Mesenchymal stem cell (in vitro differentiated cells and primary cell): ENCODE measurements around the gene PRLH.

Source experiments
- DNase-seq: peaks from one replicate; pipeline ENCODE4 v3.0.0-alpha.2; 2013
- H2AFZ ChIP-seq: one replicate; pipeline ENCODE4 v1.6.1; 2013; ENCODE audit warnings: low read depth, mild to moderate bottlenecking, control low read depth, inconsistent platforms, low read length, moderate library complexity
- H2AK5ac ChIP-seq: 2 replicates; pipeline ENCODE4 v1.6.1; 2013; ENCODE audit warnings: low read length, moderate library complexity, mild to moderate bottlenecking, inconsistent platforms; ENCODE audit not compliant: severe bottlenecking
- H2BK120ac ChIP-seq: one replicate; pipeline ENCODE4 v1.6.1; 2013; ENCODE audit warnings: low read depth, mild to moderate bottlenecking, inconsistent platforms, low read length, moderate library complexity
- H2BK12ac ChIP-seq, 2 experiments: one replicate each; pipeline ENCODE4 v1.6.1; 2013; ENCODE audit warnings: inconsistent platforms in 2 of 2, low read length in 2 of 2, mild to moderate bottlenecking in 2 of 2, moderate library complexity in 2 of 2, control low read depth in 1 of 2
- H2BK15ac ChIP-seq: one replicate; pipeline ENCODE4 v1.6.1; 2013; ENCODE audit warnings: mild to moderate bottlenecking, low read depth, inconsistent platforms; ENCODE audit not compliant: poor library complexity, severe bottlenecking
- H2BK5ac ChIP-seq: 2 replicates; pipeline ENCODE4 v1.6.1; 2013; ENCODE audit warnings: low read depth, mild to moderate bottlenecking, low read length, control low read depth, inconsistent platforms; ENCODE audit not compliant: poor library complexity, severe bottlenecking
- H3K14ac ChIP-seq, 2 experiments: one replicate each; pipeline ENCODE4 v1.6.1; 2013; ENCODE audit warnings: inconsistent platforms in 2 of 2, low read length in 2 of 2, control low read depth in 1 of 2, mild to moderate bottlenecking in 1 of 2, moderate library complexity in 1 of 2
- H3K18ac ChIP-seq, 2 experiments: one replicate each; pipeline ENCODE4 v1.6.1; 2013; ENCODE audit warnings: inconsistent platforms in 2 of 2, low read length in 2 of 2, control low read depth in 1 of 2, low read depth in 1 of 2, mild to moderate bottlenecking in 1 of 2
- H3K23ac ChIP-seq, 2 experiments: one replicate each; pipeline ENCODE4 v1.6.1; 2013; ENCODE audit warnings: inconsistent platforms in 2 of 2, low read length in 2 of 2, mild to moderate bottlenecking in 2 of 2, moderate library complexity in 2 of 2, control low read depth in 1 of 2
- H3K27ac ChIP-seq: 2 replicates; pipeline ENCODE4 v1.5.1; 2013; ENCODE audit warnings: mild to moderate bottlenecking, moderate library complexity, low read length, control low read depth, inconsistent platforms; ENCODE audit not compliant: poor library complexity, severe bottlenecking
- H3K27me3 ChIP-seq, 2 experiments: 2 replicates each; pipeline versions ENCODE4 v1.6.1 to v1.7.0; 2013; ENCODE audit warnings: low read length in 2 of 2, mild to moderate bottlenecking in 2 of 2, moderate library complexity in 2 of 2, control low read depth in 1 of 2, inconsistent platforms in 1 of 2; ENCODE audit not compliant: control insufficient read depth in 1 of 2, insufficient read depth in 1 of 2
- H3K36me3 ChIP-seq, 2 experiments: 2 replicates each; pipeline versions ENCODE4 v1.6.1 to v1.7.0; 2013; ENCODE audit warnings: low read length in 2 of 2, control low read depth in 1 of 2, inconsistent platforms in 1 of 2, low read depth in 1 of 2, mild to moderate bottlenecking in 1 of 2; ENCODE audit not compliant: insufficient read depth in 2 of 2, control insufficient read depth in 1 of 2
- H3K4ac ChIP-seq, 2 experiments: one replicate each; pipeline ENCODE4 v1.6.1; 2013; ENCODE audit warnings: inconsistent platforms in 2 of 2, low read length in 2 of 2, mild to moderate bottlenecking in 2 of 2, moderate library complexity in 2 of 2, control low read depth in 1 of 2, low read depth in 1 of 2
- H3K4me1 ChIP-seq: 2 replicates; pipeline ENCODE4 v1.6.1; 2013; ENCODE audit warnings: low read depth, low read length, control low read depth; ENCODE audit not compliant: control insufficient read depth, insufficient read depth
- H3K4me2 ChIP-seq: 2 replicates; pipeline ENCODE4 v1.6.1; 2013; ENCODE audit warnings: low read length, mild to moderate bottlenecking, inconsistent platforms; ENCODE audit not compliant: poor library complexity, severe bottlenecking
- H3K4me3 ChIP-seq, 2 experiments: 2 replicates each; pipeline versions ENCODE4 v1.5.1 to v1.7.0; 2013; ENCODE audit warnings: low read length in 2 of 2, mild to moderate bottlenecking in 2 of 2, control low read depth in 1 of 2, low read depth in 1 of 2; ENCODE audit not compliant: insufficient read depth in 1 of 2
- H3K79me1 ChIP-seq: replicated peaks from 2 replicates; pipeline ENCODE4 v1.6.1; 2013; ENCODE audit warnings: mild to moderate bottlenecking, control low read depth, low read length, inconsistent platforms; ENCODE audit not compliant: poor library complexity, severe bottlenecking
- H3K9ac ChIP-seq: 2 replicates; pipeline ENCODE4 v1.7.0; 2013; ENCODE audit warnings: mild to moderate bottlenecking, low read length, moderate library complexity
- H3K9me3 ChIP-seq: 2 replicates; pipeline ENCODE4 v1.7.0; 2013; ENCODE audit warnings: mild to moderate bottlenecking, low read length; ENCODE audit not compliant: control insufficient read depth
- H4K8ac ChIP-seq: one replicate; pipeline ENCODE4 v1.6.1; 2013; ENCODE audit warnings: inconsistent platforms, mild to moderate bottlenecking, low read length, moderate library complexity
- H4K91ac ChIP-seq: one replicate; pipeline ENCODE4 v1.6.1; 2013; ENCODE audit warnings: mild to moderate bottlenecking, low read length, inconsistent platforms
- WGBS: methylation state at CpG from one replicate; pipeline ENCODE4 v1.1.7; 2013; ENCODE audit warnings: mixed read lengths; 5-methylcytosine and 5-hydroxymethylcytosine counted together

PRLH gene

DNA sequence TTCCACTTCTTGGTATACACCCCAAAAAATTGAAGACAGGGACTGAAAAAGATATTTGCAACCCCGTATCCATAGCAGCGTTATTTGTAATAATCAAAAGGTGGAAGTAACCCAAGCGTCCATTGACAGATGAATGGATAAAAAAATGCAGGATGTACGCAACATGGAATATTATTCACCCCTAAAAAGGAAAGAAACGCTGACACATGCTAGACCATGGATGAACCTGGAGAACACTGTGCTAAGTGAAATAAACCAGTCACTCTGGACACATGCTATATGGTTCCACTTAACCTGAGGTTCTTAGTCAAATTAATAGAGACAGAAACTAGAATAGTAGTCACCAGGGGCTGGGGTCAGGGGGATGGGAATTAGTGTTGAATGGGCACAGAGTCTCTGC is 38.6 kb upstream of the PRLH start:
- Histone ChIP-seq H3K27ac (no peak overlapping the region), H2AK5ac (no peak overlapping the region), H3K4ac (no peak overlapping the region), H3K4me3 (no peak overlapping the region), H3K14ac (no peak overlapping the region), H2AFZ (no peak overlapping the region), H4K91ac (no peak overlapping the region), H3K23ac (no peak overlapping the region), H2BK120ac (no peak overlapping the region), H3K36me3 (peaks cover 36 to 61% of the 10 kb centered on the region in 2 experiments), H4K8ac (no peak overlapping the region), H2BK15ac (no peak overlapping the region), H2BK5ac (no peak overlapping the region), H3K18ac (no peak overlapping the region), H3K9me3 (no peaks in the 10 kb centered on the region), H3K79me1 (peaks cover 35% of the 10 kb centered on the region), H3K27me3 (no peaks in the 10 kb centered on the region), H3K4me2 (no peak overlapping the region), H2BK12ac (no peak overlapping the region), H3K9ac (no peak overlapping the region), H3K4me1 (no peaks in the 10 kb centered on the region)
- DNase-seq, result no peak
- 94% methylated on average over 5 of the region's 5 CpGs for WGBS

DNA sequence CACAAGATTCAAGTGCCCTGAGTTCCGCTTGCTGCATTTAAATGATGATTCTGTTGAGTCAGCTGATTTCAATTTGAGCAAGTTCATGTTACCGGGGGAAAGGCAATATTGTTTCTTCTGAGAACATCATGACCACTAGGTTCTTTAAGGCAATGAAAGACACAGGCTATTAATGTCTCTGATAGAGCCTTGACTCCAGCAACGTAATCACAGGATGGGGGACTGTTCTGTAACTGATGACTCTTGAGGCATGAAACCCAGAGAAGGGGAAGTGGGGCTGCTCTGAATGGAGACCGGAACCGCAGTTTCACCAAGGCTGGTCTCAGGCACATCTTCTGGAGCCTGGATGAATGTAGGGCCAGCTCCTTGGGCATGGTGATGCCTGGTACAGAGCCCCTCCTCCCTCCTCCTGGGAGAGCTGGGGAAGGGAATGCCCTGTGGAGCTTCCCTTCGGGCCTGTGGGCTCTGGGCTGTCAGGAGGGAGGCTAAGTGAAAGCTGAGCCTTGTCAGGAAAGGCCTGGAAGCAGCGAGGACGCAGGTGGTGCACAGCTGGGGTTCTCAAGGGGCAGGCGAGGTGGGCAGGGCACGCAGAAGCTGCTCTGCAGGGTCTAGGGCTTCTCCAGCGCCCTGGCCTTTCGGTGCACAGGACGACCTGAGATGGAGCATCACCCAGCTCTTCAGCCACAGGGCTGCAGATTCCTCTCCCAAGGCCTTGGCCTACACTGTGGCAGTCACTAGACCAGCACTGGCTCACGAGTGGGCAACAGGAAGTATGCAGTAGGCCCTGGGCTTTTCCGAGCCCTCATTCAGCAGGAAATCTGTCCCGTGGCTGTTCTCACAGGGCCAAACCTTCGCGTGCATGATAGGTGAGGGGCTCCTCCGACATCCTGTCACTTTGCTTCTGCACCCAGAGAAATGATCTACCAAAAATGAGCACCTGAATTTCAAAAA is 36.6 kb upstream of the PRLH start:
- Histone ChIP-seq H4K8ac (no peak overlapping the region), H3K4ac (no peak overlapping the region), H3K36me3 (peaks cover 39 to 71% of the 10 kb centered on the region in 2 experiments), H2AFZ (no peak overlapping the region), H2AK5ac (no peak overlapping the region), H3K9me3 (no peaks in the 10 kb centered on the region), H3K27ac (no peak overlapping the region), H3K4me2 (no peak overlapping the region), H3K4me1 (no peaks in the 10 kb centered on the region), H2BK12ac (no peak overlapping the region), H3K9ac (no peak overlapping the region), H2BK5ac (no peak overlapping the region), H3K79me1 (peaks cover 41% of the 10 kb centered on the region), H2BK15ac (no peak overlapping the region), H3K14ac (no peak overlapping the region), H2BK120ac (no peak overlapping the region), H4K91ac (no peak overlapping the region), H3K23ac (no peak overlapping the region), H3K4me3 (no peak overlapping the region), H3K27me3 (no peaks in the 10 kb centered on the region), H3K18ac (no peak overlapping the region)
- 92% methylated on average over 19 of the region's 19 CpGs for WGBS
- no peak for DNase-seq

DNA sequence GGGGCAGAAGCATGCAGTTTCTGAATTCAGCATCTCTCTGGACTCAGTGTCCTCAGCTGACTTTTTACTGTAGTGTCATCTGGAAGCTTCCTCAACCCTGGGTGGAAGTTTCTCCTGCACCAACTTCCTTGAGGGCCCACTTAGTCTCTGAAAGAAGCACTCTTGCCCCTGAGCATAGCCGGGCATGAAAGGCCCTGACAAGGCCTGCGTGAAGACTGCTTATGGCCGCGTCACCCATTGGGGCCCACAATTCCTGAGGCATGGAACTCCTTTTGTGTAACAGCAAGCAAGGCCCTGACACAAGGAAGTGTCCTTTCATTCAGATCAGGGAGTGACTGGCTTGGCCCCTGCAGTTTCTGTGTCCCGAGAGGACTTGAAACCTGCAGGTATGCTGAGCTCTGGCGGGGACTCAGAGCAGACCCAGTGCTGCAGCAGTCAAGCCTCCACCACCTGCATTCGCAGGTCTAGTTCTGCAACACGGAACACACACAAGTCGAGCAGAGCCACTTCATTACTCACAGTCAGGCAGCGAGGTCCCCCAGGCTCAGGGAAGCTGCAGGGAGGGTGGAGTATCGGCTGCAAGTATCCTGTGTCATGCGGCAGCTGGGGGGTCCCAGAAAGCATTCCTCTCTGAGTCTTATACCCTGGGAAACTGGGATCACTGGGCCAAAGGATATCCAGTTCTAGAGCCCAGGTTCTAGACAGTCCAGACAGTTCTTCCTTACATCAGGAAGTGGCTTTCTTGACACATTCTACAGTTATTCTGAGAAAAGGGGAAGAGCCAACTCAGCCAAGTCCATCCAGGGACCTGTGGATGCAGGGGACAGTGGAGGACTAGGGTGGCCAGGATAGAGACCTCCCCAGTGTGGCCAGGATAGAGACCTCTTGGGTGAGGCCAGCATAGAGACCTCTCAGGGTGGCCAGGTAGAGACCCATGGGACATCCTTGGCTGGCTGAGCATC is 35.6 kb upstream of the PRLH start:
- Histone ChIP-seq H4K8ac (no peak overlapping the region), H2BK120ac (no peak overlapping the region), H3K4me1 (no peaks in the 10 kb centered on the region), H2BK5ac (no peak overlapping the region), H3K4ac (no peak overlapping the region), H3K9ac (no peak overlapping the region), H3K4me2 (no peak overlapping the region), H3K27me3 (no peaks in the 10 kb centered on the region), H3K79me1 (peaks cover 34% of the 10 kb centered on the region), H2AFZ (no peak overlapping the region), H3K4me3 (no peak overlapping the region), H2BK12ac (no peak overlapping the region), H3K9me3 (no peaks in the 10 kb centered on the region), H3K18ac (no peak overlapping the region), H4K91ac (no peak overlapping the region), H3K27ac (no peak overlapping the region), H3K14ac (no peak overlapping the region), H3K23ac (no peak overlapping the region), H2BK15ac (no peak overlapping the region), H2AK5ac (no peak overlapping the region), H3K36me3 (peaks cover 42 to 69% of the 10 kb centered on the region in 2 experiments)
- no peak for DNase-seq
- WGBS, result 94% methylated on average over 12 of the region's 12 CpGs

DNA sequence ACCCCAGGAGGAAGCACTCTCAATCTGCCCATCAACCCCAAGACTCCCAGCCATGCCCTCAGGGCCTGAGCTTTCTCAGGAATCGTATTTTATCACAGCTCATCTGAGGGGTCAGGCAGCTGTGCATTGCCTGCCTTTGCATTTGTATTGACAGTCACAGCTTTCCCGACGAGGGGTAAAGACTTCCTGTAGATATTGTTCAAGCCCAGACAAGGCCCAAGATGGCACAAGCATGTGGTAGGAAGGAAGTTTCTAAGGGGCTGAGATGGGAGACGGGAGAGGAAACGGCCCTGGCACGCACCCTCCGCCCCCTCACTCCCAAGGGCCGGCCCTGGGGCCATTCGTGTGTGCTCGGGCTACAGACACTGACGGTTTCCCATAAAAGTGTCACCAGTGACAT is 34.2 kb upstream of the PRLH start:
- no peak overlapping the region for H2AFZ ChIP-seq
- H3K79me1 ChIP-seq, result peaks cover 34% of the 10 kb centered on the region
- no peak overlapping the region for H2BK15ac ChIP-seq
- no peak overlapping the region for H2BK12ac ChIP-seq
- DNase-seq, result no peak
- H3K36me3 ChIP-seq, result peaks cover 29 to 72% of the 10 kb centered on the region in 2 experiments
- H2BK120ac ChIP-seq, result no peak overlapping the region
- peak overlapping the region in 1 of 2 experiments; percentile 32 for H3K23ac ChIP-seq
- no peaks in the 10 kb centered on the region for H3K27me3 ChIP-seq
- H3K4ac ChIP-seq, result no peak overlapping the region
- no peaks in the 10 kb centered on the region for H3K9me3 ChIP-seq
- H3K9ac ChIP-seq, result no peak overlapping the region
- no peak overlapping the region for H4K91ac ChIP-seq
- no peak overlapping the region for H3K4me3 ChIP-seq
- no peak overlapping the region for H3K14ac ChIP-seq
- H2BK5ac ChIP-seq, result no peak overlapping the region
- H4K8ac ChIP-seq, result peak overlapping the region; percentile 38
- no peak overlapping the region for H2AK5ac ChIP-seq
- WGBS, result 58% methylated on average over 11 of the region's 11 CpGs
- H3K4me1 ChIP-seq, result no peaks in the 10 kb centered on the region
- no peak overlapping the region for H3K27ac ChIP-seq
- no peak overlapping the region for H3K4me2 ChIP-seq
- H3K18ac ChIP-seq, result no peak overlapping the region
